MM.1S (cell line): ENCODE results near the gene EXOC3L1.

Experiments
- CTCF ChIP-seq: fragments of 300-600 bp; sonication (generic); IDR thresholded peaks from 2 replicates; pipeline ENCODE4 v1.5.1; 2016; ENCODE audit warnings: antibody characterized with exemption, low read length, mixed read lengths
- EZH2 ChIP-seq: fragments of 300-600 bp; sonication (generic); optimal IDR thresholded peaks from 2 replicates; pipeline ENCODE3; 2017; ENCODE audit warnings: low read depth, mild to moderate bottlenecking, antibody characterized with exemption, low read length, mixed read lengths
- EZH2phosphoT487 ChIP-seq: fragments of 300-600 bp; sonication (generic); IDR thresholded peaks from 2 replicates; pipeline ENCODE4 v1.6.1; 2018; ENCODE audit warnings: antibody characterized with exemption, low read length

- TF ChIP-seq CTCF, result peak; percentile 37
- TF ChIP-seq EZH2phosphoT487, result no peak
- no peak for TF ChIP-seq EZH2
Measured at GRCh38 chr16:67198238-67198734, 8.3 kb upstream of the EXOC3L1 start.
